Activated CD4-positive, alpha-beta T cell treated with anti-CD3 and anti-CD28 coated beads, Interleukin-10, Interleukin-2, amounts not matched to agents 100 ng/mL and 50 ng/mL, durations not matched to agents 16 hours and 8 hours (primary cell): ENCODE results near the gene CDK18.
"Not testable (repeated sequence)": the region's sequence is repeated elsewhere in the genome, so short reads cannot be mapped to it uniquely, and the experiment has no call there.

Source experiments
- DNase-seq: peaks from one replicate; pipeline ENCODE4 v3.0.0-alpha.2; 2020

Gene CDK18

GRCh38 chr1:205504311-205505075 lies at the start of gene CDK18:
Gene CDK18 (plus strand): TSS chr1:205504669. CDS start chr1:205523168, 18,499 bp downstream.
- peak; percentile 32 for DNase-seq

- DNase-seq, result no peak
Measured at GRCh38 chr1:205454903-205455335, 49.5 kb upstream of the CDK18 start.

DNA sequence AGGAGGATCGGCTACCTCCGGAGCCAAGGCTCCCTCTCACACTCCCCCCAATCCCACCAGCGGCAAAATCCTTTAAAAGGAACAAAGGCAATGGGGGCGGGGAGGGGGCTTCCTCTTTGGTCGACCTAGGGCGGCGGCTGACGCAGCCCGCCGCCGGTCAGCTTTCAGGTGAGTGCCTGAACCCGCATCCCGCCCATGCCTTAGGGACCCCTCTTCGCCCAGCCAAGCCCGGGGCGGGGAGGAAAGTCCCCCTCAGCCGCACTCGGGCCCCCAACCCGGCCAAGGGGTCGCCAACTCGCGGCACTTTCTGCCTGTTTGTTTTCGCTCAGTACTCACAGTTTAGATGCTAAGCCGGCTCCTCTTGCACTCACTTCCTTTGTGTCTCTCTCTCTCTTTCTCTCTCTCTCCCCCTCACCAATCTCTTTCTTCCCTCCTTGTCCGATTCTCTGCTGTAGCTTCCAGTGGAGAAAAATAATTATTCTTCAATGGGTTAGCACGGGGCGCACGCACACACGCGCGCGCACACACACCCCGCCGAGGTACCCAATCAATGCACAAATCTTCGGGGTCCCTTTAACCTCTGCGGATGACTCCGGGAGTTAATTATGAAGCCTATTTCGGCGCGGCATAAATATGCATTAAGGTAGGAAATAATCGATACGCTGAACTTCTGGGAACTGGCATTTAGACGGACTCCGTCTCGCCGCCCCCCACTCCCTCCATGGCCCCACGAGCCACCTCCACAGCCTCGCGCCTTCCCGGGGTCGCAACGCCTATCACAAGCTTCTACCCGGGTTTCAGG lies 48.7 kb upstream of the CDK18 start, which contains the start of gene BLACAT1:
BLACAT1 (minus strand) TSS at position 465 of the 802 bp plus-strand sequence.
- no peak for DNase-seq

DNA sequence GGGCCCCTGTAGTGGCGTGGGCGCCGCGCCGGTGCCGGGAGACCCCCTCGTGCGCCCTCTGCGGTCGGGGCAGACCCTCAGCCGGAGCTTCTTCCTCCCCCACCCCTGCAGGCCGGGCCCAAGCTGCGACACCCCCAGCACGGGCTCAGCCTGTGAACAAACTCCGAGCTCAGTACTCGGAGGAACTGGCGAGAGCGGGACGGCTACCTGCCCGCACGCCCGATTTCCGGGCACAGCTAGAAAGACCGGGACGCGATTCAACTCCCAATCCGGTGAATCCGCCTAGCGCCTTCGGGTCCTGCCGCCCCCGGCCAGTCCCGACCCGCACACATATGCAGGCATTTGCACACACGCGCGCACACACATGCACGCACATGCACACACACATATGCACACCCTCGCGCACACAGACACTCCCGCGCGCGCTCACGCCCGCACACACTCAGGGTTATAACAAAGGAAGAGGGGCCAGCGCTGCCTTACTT lies 48.0 kb upstream of the CDK18 start:
- DNase-seq, result no peak

- DNase-seq, result no peak
Measured at GRCh38 chr1:205456868-205457745, 47.4 kb upstream of the CDK18 start.

- peak; percentile 48 for DNase-seq
Measured at GRCh38 chr1:205458777-205459566, 45.5 kb upstream of the CDK18 start.

DNA sequence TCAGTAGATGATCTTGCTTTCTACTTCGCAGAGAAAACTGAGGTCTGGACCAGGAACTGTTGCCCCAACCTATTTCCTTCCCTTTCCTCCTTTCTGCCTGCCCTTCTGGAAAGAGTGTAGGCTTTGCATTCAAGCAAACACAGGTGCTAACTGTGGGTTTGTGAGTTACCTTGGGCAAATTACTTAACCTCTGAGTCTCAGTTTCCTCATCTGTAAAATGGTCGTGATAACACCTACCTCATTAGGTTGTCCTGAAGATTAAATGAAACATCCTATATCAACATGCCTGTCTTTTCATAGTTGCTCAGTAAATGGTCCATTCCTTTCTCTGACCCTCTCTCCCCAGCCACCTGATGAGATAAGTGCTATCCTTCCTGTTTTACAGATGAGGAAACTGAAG lies 39.1 kb upstream of the CDK18 start:
- DNase-seq, result no peak

DNA sequence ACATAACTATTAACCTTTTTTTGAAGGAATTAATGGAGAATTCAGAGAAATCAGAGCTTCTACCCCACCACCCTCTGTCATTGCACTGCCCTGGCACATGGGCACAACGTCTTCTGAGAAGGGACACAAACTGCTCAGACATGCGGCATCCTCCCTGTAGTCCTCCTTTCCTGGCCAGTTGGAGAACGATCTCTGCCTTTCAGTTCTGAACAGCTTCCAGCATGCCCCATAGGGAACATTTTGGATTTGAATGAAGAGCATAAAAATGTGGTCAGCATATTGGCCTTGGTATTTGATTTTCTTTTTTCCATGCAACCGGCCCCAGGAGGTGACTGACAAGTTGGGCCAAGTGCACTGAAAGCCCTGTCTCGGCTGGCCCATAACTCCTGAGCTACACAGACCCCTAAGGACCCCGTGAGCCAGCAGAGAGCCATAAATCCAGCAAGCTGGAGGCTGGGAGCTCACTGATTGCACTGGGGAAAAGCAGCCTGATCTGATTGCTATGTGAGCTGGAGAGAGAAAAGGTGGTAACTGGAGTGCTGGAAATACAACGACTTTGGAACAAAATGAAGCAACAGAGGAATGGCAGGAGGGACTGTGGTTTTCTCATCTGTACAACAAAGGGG lies 37.8 kb upstream of the CDK18 start:
- no peak for DNase-seq

DNA sequence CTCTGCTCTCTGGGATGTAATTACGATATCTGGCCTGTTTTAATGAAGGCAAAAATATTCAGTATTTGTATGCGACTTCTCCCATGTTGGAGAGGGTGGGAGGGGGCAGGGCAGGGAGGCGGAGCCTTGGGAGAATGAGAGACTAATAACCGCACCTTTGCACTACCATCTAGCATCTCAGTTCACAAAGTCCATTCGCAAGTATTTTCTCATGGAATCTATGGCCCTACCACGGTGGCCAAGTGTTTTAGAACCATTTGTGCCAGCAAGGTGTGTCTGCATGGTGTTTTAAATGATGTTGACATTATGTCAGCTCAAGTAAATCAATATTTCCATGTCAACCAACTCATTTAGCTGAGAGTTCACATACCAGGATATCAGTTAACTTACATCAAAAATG lies 34.3 kb upstream of the CDK18 start:
- DNase-seq, result no peak

GRCh38 chr1:205472737-205473441 lies 31.6 kb upstream of the CDK18 start:
- DNase-seq, result no peak

DNA sequence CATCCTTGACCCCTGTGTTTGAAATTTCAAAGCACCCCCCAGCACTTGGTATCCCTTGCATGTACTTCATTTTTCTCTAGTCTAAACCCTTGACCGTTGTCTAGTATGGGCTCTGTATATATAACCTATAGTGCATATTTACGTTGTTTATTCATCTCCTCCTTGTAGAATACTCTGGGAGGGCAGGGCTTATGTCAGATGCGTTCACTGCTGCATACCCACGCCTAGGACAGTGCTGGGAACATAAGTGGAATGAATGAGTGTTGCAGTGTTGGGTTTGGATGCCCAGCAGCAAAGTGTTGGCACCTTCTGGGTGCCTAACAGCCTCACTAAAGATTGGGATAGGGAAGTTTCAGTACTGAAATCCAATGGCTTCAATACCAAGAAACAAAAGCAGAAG lies 31.0 kb upstream of the CDK18 start:
- DNase-seq, result no peak

DNA sequence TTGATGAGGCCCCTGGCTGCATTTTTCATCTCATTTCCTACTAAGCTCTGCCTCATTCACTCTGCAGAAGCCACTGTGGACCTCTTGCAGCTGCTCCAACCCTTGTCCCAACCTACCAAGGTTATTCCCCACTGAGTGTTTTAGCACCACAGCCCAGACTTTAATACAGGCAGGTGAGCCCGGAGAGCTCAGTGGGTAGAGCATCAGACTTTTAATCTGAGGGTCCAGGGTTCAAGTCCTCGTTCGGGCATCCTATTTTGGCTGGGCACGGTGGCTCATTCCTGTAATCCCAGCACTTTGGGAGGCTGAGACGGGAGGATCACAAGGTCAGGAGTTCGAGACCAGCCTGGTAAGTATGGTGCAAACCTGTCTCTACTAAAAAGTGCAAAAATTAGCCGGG lies 30.5 kb upstream of the CDK18 start:
- DNase-seq, result no peak

DNA sequence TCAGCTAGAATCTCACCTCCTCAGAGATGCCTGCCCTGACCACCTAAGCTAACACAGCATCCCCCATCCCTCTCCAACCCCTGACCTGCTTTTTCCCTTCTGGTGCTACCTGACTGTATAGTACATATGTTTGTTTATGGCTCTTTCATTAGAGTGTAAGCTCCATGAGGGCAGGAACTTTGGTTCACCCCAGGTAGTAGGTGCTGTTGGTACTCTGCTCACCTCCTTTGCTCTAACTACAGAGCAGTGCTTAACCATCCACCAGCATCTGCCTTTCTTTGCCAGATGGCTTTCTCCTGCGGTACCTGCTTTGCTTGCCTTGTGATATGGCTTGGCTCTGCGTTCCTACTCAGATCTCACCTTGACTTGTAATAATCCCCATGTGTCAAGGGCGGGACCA lies 29.9 kb upstream of the CDK18 start:
- no peak for DNase-seq

DNA sequence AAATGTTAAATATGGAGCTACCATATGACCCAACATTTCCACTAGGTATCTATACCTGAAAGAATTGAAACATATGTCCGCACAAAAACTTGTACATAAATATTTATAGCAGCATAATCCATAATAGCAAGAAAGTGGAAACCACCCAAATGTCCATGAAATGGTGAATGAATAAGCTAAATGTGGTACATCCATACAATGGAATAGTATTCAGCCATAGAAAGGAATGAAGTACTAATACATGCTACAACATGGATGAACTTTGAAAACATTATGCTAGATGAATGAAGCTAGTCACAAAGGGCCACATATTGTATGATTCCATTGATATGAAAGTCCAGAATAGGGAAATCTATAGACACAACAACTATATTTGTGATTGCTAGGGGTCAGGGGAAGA lies 28.6 kb upstream of the CDK18 start:
- DNase-seq, result no peak

GRCh38 chr1:205476648-205477047 lies 27.8 kb upstream of the CDK18 start:
- DNase-seq, result no peak

DNA sequence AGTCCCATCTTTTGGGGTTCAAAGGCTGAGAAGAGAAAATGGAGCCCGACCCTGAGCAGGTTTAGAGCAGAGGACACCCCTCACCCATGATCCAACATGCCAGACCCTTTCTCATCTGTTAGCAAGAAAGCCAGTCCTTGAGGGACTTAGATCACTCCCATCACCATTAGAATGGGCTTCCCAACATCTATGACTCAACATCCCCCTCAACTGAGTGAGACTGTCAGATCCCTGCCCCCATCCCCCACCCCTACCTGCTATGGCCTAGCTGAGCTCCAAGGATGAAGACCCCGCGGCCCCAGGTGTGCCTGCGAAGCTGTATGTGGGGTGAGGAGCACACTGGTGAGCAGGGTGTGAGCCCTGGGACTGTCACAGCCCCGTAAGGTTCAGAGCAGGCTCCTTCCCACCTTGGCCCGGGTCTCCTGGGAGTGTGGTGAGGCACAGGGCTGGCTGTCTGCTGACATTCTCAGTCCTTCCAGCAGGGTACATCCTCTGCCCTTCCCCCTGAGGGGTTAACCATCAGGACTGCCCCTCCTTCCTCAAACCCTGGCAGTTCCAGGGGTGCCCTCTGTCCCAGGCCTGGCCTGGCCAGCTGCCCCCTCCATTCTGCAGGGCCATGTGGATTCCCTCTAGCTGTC lies 27.2 kb upstream of the CDK18 start:
- no peak for DNase-seq

DNA sequence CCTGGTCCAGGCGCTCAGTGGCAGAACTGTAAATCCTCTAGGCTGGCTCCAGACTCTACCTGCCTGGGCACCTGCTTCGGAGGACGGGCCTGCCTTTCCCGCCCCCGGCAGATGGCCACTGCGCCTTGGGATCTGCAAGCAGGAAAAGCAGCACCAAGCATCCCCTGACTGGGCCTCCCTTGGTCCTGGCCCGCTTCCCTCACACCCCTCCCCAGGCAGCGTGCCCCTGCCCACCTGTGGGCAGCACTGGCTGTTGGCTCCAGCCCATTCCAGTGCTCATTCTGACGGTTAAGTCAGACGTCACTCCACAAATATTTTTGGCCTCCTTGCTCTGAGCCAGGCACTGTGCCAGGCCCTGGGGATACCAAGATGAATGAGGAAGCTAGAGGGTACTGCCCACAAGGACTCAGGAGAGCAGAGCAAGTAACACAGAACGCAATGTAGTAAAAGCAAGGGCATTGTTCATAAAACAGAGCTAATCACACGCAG lies 26.7 kb upstream of the CDK18 start:
- DNase-seq, result no peak

- not testable (repeated sequence) for DNase-seq
Measured at GRCh38 chr1:205478985-205479384, 25.5 kb upstream of the CDK18 start.

DNA sequence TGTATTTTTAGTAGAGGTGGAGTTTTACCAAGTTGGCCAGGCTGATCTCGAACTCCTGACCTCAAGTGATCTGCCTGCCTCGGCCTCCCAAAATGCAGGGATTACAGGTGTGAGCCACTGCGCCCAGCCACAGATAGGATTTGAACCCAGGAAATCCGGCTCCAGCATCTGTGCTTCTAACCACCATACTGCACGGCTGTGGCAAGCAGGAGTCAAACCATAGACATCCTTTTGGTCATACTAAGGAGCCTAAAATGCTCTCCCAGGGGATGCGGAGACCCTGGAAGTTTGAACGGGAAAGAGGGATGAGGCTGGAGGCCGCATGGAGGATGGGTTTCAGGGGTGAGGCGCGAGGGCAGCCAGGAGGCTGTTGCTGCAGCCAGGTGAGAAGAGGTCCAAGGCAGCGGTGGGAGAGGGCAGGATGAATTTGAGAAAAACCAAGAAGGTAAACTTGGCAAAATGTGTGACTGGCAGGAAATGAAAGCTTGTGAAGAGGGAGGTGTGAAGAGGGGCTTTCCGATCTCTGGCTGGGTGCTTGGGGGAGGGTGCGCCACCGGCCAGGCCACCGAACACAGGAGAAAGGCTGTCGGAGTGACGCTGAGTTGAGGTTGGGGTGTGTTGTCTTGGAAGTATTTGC lies 24.0 kb upstream of the CDK18 start:
- peak; percentile 83 for DNase-seq

DNA sequence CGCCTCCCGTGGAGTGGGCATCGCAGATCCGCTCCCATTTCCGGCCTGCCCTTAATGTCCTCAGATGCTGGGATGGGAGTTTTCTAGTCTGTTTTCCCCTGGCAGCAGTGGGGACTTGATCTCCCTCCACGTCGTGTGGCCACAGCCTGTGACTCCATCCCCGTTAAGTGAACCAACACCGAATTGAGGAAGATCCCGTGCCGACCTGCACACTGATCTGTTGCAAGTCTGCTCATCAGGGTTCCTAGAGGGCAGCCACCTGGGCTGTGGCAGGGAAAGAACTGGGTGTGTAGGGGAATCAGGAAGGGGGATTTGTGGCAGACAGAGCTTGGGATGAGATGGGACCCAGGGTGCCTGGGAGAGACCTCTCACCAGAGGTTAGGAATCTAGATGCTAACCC lies 23.3 kb upstream of the CDK18 start:
- no peak for DNase-seq
